Fibroblast of skin of right quadriceps (primary cell): ENCODE results near the gene RASA3.
A peak's percentile ranks its signal among the peaks of the same experiment; 100 is the strongest.
"Not testable (repeated sequence)": the region's sequence is repeated elsewhere in the genome, so short reads cannot be mapped to it uniquely, and the experiment has no call there.

Experiments
- DNase-seq: peaks from one replicate; pipeline ENCODE4 v3.0.0-alpha.2; 2013

The RASA3 gene

DNA sequence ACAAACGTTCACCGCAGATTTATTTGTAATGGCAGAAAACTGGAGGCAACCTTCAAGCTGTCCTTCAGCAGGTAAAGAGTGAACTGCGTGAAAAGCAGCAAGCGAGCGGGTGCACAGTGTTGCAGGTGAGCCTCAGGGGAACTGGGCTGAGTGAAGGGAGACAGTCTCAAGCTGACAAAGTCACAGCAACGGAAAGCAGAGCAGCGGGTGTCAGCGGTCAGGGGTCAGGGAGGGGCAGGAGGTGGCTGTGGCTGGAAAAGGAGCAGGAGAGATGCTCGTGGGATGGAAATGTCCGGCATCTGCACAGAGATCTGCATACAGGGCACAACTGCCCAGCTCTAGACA lies 8.5 kb upstream of the RASA3 start:
- DNase-seq, result no peak

DNA sequence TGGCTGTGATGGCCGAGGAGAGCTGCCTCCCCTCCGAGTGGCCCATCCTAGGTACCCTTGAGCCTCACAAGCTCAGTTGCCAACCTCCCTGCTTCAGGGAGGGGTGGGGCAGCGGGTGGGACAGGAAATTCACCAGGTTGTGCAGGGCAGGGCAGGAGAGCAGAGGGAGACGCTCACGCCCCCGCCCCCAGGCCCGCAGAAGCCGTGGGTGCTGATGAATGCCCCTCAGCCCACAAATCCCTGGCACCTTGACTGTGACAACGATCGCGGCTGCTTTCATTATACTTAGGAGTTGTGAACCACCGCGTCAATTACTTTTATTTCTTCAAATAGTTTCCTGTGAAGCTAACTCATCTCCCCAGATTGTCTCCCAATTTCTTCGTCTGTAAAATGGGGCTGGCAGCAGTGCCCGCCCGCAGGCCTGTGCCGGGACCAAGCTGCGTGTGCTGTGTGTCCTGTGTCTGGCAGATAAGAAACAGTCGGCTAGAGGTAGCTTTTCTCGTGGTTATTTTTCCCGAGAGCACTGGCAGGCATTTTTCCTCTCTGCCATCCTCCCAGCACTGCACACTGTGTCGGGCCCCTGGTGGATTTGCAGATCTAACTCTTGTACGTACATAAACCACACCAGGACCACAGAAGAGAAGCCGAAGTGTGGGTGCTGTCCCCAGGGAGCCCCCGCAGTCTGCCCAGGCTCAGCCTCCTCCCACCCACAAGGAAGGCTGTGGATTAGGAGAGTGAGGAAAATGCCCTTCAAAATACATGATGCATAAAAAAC lies 7.9 kb upstream of the RASA3 start:
- no peak for DNase-seq

DNA sequence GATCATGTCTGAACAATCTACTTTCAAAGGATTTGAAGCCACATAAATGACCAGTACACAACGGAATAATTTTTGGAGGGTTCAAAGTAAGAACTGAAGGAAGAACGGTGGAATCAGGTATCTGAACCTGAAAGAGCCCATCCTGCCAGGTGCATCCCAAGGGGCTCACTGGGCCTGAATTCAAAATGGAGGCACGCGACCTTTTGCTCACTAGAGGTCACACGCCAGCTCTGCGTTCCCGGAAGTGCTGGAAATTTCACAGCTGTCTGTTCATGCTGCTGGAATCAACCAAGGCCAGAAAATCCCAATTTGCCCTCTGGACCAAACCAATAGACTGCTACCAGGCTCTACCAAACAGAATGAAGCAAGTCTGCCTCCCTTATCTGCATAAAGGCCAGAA lies 4.2 kb upstream of the RASA3 start:
- no peak for DNase-seq

DNA sequence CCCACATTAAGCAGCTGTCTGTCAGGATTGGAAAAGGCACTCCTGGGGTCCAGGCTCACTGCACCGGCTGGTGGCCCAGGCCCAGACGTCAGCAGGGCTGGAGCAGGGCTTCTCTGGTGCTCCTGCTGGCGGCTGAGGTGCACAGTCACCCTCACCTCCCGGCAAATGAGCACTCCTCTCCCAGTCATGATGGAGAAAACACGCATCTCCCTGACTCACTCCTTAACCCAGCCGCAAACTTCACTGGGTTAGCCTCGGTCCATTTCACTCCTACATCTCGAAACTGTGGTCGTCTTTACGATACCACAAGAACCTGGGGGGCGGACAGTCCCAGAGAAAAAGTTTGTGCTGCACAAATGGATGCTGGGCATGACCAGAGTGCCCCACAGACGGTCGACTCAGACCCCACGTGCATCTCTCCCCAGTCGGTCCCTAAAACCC lies 3.3 kb upstream of the RASA3 start:
- no peak for DNase-seq

DNA sequence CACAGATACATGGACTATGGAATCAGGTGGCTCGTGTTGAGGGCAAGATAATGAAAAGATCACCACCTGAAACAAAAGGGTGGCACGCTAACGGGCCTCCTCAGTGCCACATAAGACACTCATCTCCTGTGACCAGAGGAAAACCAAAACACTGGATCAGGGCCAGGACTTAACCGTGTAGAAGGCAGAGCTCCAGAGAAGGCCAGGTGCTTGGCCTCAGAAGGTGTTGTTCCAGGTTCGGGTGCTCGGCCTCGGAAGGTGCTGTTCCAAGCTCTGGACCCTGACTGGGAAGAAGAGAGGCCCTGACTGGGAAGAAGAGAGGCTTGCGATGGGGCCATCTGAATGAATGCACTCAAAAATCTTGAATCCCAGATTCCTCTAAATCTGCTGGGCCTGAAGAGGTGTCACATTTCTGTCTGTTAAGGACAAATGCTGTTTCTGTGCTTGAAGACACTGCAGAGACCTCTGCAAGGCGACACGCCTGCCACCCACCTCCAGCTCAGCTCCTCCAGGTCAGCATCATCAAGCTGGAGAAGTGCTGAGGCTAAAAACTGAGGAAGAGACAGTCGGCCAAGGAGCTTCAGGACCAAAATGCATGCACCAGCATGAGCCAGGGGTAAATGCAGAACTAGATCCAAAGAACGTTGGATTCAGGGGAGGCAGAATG lies 2.7 kb upstream of the RASA3 start:
- DNase-seq, result no peak

DNA sequence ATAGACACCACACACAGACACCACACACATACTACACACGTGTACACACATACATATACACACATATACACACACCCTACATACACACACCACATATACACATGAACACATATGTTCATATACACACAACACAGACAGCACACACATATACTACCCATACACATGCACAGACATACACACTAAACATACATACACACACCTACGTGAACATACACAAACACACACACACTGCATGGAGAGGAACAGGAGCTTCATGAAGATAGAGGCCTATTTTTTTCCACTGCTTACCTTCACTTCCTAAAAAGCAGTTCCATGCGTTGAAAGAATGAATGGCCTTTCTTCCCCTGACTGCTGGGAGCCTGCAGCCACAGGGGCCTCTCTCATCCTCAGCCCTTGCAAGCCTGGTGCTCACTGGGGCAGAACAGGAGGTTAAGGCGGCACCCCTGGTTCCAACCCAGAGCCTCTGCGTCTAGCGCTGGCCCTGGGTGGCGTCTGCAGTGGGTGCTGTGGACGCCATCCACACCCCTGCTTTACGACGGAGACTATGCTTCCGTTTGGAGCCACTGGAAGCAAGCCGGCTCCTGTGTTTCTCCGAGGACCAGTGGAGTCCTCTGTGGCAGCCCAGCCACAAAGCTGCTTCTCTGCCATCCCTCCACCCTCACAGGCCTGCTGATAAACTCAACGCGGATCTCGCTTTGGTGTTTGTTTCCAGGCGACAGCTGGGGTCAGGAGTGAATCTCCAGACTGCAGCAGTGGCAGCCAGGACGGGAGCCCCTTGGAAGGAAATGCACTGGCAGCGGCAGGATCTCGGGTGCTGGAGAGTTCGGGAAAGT lies 1.9 kb upstream of the RASA3 start:
- DNase-seq, result no peak

DNA sequence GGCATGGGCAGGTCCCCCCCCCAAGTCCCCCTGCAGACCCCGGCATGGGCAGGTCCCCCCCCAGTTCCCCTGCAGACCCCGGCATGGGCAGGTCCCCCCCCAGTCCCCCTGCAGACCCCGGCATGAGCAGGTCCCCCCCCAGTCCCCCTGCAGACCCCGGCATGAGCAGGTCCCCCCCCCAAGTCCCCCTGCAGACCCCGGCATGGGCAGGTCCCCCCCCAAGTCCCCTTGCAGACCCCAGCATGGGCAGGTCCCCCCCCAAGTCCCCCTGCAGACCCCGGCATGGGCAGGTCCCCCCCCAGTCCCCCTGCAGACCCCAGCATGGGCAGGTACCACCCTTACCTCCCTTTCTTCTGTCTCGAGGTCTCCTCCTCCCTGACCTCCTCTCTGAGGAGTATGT lies 1.1 kb upstream of the RASA3 start:
- not testable (repeated sequence) for DNase-seq

DNA sequence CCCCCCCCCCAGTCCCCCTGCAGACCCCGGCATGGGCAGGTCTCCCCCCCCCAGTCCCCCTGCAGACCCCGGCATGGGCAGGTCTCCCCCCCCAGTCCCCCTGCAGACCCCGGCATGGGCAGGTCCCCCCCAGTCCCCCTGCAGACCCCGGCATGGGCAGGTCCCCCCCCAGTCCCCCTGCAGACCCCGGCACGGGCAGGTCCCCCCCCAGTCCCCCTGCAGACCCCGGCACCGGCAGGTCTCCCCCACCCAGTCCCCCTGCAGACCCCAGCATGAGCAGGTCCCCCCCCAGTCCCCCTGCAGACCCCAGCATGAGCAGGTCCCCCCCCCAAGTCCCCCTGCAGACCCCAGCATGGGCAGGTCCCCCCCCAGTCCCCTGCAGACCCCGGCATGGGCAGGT lies 703 bp upstream of the RASA3 start:
- not testable (repeated sequence) for DNase-seq

DNA sequence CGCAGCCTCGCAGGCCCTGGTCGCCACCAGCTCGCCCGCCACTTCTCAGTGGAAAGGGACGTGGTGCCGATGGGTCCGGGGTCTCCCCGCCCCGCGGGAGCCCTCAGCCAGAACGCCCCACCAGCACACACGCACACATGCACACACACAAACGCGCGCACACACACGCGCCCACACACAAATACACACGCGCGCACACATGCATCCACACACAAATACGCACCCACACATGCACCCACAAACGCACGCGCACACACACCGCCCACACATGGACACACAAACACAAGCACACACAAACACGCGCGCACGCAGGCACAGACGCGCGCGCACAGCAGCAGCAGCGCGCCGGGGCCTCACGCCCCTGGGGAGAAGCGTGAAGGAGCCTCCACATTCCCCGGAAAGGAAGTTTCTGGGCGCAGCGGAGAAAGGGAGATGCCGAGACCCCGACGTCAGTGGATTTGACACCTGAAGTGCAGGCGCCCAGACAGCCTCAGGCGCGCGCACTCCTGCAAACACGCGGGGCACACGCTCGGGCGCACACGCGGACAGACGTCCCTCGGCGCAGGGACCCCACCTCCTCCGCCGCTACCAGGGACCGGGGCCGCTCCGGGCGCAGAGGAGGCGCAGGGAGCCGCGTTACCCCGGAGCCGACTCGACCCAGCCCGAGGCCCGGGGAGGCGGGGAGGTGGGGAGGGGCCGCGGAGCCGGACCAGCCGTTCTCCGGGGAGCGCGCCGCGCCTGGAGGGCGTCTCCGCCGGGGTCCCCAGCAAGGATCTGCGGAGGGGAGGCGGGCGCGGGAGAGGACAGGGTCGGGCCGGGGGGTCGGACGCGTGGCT lies 622 bp downstream of the RASA3 start:
- DNase-seq, result no peak

DNA sequence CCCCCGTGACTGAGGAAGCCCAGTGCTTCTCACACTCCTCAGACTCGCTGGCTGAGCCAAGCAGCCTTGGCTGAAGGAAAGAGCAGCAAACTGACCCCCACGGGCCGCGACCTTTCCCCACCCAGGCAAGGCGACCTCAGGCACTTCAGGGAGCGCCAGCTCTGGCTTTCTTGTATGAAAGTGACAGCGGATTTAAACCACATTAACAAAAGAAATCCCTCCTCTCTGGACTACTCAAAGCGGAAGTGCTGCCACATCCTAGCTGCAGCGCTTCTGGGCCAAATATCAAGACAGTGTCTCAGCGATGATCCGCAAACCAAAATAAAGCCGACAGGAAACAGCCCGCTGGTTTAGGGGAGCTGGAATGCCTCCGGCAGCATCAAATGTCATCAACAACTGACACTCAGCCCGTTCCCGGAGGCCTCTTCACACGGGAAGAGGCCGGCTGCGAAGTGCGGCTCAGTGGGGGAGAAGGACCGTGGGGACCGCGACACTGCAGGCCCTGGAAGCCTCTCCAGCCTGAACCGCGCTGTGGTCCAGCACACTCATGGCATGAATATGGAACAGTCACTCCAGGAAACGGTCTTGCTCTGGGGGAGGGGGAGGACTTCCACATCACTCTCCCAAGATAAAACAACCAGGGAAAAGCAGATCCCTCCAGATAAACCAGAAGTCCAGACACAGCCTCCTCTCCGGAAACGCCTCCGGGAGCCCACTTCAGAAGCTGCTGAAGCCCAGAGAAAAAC lies 1.4 kb downstream of the RASA3 start:
- peak; percentile 95 for DNase-seq

DNA sequence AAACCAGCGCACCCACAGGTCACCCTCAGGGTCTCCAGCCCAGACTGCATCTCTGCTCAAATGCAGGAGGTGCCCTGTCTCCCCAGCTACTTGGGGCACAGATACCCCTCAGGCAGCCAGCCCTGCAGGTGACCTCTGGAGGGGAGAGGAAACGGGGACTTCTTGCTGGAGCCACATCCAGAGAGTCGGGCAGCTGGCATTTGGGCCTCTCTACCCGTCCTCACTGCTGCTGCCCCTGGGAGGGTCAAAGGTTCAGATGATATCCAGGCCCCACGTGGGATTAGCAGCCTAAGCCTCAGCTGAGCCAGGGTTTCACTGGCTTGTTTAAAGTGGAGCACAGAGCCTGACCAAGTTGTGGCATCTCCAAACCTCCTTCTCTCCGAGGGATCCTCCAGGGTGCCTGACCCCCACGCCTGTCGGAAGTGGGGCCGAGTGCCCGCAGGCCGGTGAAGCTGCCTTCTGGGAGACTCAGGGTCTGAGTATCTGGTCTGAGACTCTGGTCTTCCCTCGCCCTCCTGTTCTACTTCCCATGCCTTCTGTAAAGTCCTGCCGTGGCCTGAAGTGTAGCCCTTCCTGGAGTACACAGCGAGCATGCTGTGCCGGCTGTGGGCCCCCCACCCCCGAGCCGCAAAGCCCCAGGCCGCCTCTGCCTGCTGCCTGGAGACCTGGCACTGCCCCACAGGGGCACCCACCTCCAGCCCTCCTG lies 2.1 kb downstream of the RASA3 start:
- DNase-seq, result no peak

DNA sequence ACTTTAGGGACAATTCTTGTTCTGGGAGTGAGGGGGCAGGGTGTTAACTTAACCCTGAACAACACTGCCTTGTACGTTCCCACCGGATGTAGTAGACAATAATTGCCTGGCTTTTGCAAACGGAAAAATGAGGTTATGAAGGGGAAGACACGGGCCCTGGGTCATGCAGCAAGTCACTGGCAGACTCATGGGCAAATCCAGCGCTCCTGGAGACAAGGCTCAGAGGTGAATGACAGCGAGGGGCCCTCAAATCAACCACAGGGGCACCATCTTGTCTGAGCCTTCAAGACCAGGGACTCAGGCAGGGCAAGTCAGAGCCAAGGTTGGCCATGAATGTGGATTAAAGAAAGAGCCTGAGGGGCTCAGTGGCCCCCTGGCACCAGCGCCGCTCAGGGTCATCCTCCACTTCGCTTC lies 2.8 kb downstream of the RASA3 start:
- DNase-seq, result no peak

DNA sequence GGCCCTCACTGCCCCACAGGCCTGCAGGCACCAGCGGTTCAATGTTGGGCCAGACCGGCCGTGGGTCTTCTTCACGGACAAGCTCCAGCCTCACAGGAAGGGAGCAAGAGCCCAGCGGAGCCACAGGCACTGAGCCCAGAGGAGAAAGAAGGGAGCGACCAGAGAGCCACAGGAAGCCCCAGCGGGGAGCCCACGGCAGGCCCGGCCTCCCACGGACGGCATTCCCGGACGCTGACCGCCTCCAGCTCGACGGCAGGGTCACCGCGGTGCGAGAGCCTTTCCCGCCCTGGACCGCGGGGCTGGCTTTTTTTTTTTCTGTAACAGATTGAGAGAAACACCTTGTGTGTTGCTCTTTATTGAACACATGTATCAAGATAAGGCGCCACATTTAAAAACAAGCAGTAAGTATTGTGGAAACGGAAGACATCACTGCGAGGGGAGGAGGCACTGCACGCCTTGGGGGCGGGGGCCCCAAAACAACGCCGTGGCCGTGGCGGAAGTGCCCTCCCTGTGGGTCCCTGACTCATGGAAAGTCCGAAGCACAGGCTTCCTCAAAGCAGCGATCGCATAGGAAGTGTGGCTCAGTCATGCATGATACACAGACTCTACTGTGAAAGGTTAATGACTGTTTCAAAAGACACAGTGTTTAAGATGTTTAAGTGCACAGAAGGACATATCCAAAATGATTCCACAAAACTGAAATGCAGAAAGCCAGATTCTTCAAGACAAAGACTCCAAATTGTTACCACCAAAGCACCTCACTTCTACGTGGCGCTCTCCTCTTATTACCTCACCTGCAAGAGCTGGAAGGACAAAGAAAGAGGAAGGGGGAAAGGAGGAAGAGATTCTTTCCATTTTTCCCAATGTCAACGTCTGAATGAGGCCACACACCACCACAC lies 3.5 kb downstream of the RASA3 start:
- peak; percentile 88 for DNase-seq

DNA sequence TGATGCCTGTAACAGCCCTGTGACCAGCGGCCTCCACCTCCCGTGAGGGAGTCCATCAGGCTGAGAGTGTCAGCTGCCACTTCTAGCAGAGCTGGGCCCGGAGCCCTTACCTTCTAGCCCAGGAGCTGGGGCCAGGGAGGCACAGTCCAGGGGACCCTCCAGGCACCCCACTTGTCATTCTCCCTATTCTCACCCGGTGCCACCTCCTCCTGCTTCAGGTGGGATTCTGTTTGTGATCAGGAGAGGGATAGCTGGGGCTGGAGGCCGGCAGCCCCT lies 4.1 kb downstream of the RASA3 start:
- no peak for DNase-seq

DNA sequence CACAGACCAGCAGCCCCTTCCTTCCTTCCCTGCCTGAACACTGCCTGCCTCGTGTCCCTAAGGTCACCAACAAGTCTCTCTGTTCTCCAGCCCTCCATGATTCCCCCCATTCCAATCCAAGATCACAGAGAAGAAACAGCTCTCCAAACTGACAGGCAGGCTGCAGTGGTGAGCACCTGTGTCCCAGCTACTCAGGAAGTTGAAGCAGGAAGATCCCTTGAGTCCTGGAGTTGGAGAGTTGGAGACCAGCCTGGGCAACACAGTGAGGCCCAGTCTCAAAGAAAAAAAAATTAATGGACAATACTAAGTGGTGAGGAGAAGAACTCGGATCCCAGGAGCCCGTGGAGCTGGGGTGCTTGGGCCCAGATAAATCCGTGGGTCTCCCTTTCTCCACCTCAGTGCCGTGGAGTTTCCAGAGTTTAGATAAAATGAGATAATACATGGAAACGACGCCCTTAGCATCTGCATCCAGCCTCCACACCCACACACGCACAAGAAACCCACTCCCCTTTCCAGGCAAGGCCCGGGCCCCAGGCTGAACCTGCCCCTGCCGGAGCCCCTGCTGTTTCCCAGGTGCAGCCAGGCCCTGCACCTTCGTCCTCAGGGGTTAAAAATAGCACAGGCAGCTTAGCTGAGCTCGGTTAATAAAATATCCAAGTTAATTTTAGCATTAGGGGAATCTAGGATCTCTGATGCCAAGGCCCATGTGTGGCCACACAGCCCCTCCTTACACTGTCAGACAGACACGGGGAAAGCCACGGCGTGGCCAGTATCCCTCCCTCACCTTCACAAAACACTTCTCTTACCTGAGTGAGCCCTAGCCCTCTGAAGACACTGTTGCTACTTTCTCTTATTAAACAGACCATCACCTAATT lies 4.7 kb downstream of the RASA3 start:
- DNase-seq, result no peak

DNA sequence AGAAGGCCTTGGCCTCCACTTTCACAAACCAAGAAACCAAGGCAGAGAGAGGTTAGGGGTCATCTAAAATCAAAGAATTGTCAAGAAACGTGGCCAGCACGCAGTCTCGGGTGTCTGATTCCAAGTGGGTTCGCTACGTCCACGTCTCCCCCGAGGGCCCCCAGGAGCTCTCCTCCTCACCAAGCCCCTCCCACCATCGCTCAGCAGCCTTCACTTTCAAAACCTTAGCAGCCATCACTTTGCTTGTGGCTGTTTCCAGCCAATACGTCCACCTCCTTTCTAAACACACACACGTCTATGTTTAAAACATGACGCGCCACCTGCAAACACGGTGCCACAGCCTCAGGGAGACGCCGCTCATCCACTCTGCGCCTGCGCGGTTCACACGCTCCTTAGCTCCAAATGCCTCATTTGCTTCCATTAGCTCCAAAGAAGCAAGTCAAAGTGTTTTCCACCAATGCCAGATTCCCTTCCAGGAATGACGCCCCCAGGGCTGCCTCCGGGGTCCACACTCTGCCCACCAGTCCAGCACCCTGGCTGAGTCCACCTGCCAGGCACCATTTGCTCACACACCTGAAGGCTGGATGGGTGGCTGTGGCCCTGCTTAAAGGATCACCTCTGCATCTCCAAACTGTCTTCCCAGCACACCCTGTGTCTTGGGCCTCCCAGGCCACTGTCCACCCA lies 5.5 kb downstream of the RASA3 start:
- DNase-seq, result no peak

DNA sequence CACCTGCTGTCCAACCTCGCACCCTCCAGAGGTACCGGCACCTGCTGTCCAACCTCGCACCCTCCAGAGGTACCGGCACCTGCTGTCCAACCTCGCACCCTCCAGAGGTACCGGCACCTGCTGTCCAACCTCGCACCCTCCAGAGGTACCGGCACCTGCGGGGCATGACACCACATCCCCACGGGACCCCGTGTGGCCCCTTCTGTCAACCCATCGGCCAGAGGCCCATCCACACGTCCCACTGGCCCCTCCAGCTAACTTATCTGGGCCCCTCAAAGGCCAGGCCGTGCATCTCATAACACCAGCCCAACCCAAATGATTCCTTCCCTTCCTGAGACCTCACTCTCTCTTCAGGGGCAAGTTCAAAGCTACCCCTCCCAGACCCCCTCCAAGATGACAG lies 6.3 kb downstream of the RASA3 start:
- DNase-seq, result not testable (repeated sequence)

DNA sequence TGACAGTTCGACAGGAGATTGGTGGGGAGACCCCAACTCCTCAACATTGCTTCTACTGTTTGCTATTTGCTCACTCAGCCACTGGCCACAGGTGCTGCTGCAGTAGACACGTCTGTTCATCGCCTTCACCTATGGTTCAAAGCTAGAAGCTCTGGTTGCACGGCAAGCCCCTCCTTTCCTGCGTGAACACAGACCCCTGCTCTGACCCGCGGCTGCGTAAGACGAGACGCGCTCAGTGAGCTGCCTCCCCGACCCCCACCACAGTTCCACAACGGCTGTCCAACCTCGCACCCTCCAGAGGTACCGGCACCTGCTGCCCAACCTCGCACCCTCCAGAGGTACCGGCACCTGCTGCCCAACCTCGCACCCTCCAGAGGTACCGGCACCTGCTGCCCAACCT lies 6.8 kb downstream of the RASA3 start:
- DNase-seq, result no peak

DNA sequence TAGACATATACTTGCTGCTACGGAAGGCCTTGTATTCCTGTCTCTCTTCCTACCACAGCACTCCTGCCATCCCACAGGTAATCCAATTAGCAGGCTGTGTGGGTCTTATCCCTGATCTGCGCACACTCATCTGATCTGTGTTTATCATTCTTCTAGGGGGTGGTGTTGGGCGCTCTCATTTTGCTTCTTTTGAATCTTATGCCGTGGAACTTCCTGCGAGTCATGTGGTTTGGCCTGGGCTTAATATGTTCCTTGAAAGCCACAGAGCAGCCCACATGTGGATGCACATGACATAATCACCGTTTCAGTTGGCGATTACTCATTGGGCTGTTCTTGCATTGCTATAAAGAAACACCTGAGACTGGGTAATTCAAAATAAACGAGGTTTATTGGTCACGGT lies 7.5 kb downstream of the RASA3 start:
- peak; percentile 81 for DNase-seq
